Stimulated activated CD8-positive, alpha-beta memory T cell treated with anti-CD3 and anti-CD28 coated beads, Interleukin-4, amount 100 ng/mL, for 1 hour (primary cell): ENCODE data around the gene STK4.

ENCODE experiments used
- DNase-seq, 2 donors: peaks; one replicate each; pipeline ENCODE4 v3.0.0-alpha.2; 2020; ENCODE audit warnings: low read depth in 2 of 2, low spot score in 1 of 2

The STK4 gene

DNA sequence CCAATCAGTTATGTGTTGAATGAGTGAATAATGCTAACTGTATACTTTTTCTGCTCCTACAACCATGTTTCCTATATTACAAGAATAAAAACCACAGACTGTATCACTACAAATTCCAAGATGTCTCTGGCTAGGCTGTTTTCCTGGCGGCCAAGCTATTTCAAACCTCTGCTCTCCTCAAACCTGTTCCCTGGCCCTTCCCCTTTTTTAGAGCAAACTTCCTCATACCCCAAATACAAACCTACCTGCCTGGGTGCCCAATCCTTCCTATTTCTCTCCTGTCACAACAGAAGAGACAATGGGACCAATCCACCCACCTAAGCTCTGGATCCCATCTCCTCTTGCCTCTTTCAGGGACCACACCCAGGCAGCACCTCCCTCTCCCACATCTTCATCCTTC lies 13.6 kb upstream of the STK4 start:
- DNase-seq, result no peak

DNA sequence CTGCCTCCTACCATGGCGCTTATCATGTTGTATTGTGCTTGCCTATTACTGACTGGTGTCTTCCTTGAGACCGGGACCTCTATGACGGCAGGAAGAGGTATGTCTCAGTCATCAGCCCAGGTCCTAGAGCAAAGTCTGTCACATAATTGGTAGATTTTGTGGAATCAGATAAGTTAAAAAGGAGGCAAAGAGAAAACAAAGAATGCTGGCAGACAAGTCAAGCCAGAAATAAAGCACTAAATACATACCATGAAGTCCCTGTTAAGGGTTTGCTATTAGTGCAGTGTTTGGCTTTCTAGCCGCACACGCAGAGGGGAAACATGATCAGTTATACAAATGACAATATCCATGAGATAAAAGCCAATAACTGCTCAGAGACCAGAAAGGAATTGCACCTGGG lies 12.1 kb upstream of the STK4 start:
- DNase-seq, result no peak

DNA sequence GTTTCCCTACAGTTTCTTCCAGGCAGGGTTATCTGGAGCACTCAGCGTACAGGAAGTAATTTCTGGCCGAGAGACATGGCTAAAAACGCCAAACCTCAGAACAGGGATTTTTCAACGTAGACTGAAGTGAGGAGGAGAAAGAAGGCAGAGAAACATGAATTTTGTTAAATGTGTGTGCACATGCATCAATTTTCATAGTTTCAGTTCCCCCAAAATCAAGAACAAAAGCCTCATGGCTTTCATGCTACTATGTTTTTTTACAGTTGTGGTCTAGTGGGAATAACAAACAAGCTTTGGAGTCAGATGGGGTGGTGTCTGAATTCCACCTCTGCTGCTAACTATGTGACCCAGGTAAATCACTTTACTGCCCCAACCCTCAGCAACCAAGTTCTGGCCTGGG lies 11.0 kb upstream of the STK4 start:
- no peak for DNase-seq

DNA sequence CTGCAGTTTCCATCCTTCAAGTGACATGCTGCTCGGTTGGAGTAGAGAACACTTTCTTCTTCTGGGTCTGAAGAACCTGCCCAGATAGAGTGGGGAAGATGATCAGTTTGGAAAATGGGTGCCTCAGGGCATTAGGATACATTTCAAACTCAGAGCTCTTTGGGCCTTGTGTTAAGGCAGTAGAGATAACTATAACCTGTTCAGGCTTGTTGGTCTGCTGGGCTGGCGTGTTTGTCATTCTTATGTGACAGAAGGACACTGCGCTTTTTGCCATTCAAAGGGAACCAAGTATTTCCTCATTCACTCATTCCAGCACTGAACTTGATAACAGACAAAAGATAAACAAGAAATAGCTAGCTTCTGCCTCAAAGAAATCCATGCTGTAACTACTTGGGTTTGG lies 9.9 kb upstream of the STK4 start:
- no peak for DNase-seq

DNA sequence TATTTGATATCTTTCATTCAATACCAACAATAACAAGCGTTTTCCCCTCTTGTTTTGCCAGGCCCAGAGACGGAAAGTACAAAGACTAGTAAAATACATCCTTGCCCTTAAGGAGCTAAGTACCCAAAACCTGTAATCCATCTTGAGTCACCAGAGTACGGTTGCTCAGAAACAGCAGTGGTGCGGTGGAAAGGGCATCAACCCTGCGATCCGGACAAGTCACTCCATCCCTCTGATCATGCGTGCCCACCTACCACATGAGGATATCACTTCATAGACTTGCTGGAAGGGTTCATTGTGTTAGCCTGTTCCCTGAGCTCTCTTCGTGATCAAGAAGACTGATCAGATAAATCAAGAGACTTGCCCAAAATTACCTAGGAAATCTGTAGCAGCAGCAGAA lies 8.0 kb upstream of the STK4 start:
- no peak for DNase-seq

DNA sequence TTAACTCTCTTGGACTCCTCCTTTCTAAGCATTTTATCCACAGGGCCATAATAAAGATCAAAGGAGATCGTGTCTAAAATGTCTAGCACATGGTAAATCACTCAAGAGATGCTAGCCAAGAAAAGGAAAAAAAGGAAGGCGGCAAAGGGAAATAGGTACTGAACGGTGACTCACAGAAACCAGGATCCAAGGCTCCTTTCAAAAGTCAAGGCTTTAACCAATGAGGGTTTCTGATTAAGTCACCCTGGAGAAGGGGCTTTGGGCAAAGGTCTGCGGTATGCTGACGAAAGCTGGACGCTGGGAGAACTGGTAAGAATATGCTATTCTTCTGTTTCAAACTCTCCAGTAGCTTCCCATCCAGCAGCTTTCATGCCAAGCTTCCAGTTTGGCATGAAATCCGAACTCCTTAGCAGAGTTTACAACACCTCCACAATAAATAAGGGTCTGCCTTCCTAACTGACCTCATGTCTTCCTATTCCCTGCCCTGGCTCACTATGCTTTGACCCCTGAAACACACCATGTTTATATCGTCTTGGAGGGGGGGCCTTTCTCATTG lies 7.2 kb upstream of the STK4 start:
- DNase-seq, result no peak

DNA sequence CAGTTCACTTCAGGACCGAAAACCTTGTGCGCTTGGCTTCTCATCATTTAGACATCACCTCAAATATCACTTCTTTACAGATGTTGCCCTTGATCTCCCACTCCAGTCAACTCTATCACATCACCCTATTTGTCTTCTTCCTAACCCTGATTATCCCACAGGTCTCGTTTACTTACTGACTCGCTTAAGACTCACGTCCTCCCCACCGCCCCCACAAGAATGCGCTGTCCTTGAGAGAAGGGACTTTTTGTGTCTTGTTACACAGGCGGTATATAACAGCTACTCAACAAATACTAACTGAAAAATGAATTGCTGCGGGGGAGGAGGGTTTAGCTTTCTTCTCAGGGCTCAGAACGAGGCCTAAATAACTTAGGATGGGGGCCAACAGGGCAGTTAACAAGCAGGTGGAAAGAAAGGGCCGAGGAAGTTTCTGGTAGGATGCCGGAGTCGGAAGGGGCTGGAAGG lies 6.6 kb upstream of the STK4 start:
- peak in 1 of 2 donors; percentile 32 for DNase-seq

DNA sequence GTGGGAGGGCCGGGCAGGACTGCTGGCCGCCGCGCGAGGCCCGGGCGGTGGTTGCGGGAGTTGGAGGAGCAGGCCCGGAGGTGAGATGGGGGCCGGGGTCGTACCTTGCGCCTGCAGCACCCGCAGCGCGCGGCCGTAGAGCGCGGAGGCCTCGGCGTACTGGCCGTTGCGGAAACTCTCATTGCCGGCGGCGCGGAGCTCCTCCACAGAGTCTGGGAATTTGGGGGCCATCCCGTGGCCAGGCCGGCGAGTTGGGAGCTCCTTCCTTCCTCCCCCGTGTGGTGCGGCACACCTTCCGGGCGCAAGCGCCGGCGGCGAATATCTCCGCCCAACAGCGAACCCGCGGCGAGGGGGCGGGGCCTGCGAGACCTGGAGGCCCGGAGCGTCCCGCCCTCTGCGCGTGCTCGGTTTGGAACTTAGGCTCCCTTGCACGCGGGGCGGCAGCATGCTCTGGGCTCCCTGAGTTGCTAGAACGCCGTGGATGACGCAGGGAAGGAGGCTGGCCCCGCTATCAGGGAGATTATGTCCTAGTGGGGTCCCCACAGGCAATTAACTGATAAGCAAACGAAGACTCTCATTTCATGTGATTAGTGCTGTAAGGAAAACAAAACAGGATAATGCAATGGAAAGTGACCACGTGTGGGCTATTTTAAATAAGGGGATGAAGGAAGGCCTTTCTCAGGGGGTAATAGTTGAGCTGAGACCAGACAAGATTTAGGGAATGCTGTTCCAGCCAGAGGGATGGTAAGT lies 6.0 kb upstream of the STK4 start, which contains the start of gene TOMM34:
Gene TOMM34 (minus strand): TSS at position 295 of the 750 bp plus-strand sequence. CDS start 64 bp downstream, at position 231.
- peak; percentile 88 to 90 for DNase-seq

DNA sequence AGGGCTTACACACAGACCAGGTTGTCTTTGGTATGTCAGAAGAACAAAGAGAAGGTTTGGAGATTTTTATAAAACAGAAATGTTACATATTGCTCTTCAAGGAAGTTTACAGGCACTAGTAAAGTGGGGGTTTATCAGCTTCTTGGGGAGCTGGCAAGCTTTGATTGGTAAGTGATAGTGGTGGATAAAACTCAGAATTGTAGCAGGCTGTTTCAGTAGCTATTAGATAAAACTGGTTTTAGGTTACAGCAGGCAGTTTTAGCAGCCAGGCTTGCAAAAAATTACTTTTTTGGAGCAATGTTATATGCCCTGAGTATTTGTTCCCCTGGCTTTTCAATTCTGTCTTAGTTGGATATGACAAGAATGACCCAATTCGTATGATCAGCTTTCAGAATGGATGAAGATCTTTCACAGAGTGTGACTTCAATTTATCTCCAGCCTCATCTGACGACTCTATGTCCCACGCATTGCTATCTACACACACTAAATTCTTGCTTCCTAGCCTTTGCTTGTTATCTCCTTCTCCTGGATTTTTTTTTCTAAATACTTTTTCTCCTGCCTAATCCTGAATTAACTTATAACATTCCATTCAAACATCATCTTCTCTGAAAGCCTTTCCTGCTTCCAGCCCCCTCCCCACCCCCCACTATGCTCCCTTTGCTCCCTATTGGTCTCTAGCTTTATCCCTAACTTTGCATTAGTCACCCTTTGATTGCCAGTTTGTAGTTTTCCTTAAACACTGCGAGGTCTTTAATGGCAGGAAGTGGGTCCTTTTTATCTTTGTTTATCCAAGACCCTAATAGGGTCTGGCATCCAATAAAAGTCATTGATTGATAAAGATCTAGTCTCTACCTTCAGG lies 5.1 kb upstream of the STK4 start:
- no peak for DNase-seq

DNA sequence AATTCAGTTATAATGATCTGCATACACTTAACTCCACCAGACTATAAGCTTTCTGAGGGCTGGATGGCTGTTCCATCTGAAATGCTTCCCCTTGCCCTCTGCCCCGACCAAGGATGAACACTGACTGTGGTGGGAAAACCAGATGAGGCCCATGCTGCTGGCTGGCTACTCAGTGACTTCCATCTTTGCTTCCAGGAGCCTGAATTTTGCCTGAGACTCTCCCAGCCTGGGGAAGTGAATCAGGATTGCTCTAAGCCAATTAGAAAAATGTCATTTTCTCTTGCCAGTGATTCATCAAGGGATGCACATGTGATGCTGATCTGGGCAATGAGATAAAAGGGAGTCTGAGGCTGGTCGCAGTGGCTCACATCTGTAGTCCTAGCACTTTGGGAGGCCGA lies 4.4 kb upstream of the STK4 start:
- no peak for DNase-seq

DNA sequence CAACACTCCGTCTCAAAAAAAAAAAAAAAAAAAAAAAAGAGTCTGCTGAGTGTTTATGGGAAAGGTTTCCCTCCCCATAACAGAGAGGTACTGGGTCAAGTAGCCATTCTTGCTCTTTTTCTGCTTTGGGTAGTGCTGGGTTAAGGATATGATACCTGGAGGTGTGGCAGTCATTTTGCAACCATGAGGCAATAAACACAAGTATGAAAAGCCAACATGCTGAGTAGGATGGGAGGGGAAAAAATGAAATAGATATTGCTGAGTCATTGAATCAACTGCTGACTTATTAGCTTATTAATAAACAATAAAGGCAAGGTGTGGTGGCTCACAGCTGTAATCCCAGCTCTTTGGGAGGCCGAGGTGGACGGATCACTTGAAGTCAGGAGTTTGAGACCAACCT lies 3.8 kb upstream of the STK4 start:
- DNase-seq, result no peak

DNA sequence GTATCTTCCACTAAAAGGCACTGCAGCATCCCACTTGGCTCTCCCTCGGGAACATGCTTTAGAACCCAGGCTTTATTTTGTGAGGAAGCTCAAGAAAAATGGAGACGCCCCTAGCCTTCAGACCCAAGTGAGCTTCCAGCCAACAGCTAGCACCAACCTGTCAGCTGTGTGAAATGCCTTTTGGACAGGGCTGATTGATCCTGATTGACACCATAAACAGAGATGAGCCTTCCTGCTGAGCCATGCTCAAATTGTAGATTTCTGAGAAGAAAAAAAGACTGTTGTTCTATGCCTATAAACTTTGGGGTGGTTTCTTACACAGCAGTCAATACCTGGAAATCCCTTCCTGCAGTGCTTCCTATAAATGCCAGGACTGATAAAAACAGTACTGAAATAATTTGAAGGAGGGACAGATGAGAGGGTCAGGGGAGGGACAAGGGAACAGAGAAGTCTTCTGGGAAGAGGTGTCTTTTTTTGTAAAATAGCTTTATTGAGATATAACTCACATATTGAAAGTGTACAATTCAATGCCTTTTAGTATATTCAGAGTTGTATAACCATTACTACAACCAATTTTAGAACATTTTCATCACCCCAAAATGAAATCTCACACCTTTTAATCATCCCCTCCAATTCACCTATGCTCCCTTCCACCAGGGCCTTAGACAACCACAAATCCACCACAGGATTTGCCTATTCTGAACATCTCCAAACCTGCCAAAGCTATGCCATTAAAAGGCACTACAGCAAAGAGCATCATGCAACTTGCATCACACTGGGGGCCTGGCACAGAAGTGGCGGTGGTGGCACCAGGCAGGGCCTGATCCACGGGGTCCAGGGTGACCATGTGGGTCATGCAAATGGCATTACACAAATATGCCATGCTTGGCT lies 2.7 kb upstream of the STK4 start:
- no peak for DNase-seq

DNA sequence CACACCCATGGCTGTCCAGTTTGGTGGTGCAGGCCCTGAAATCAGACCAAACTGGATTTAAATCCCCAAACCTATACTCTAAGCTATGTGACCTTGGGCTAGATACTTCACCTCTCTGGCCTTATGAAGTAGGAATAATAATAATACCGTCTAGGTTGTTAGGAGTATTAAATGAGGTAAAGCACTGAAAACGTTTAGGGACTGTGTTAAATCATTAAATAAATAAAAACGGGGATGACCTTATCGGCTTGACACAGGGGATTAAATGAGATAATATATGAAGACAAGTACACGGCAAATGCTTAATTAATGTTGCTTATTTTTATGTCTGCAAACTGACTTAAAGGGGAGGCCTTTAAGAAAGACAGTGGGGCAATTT lies 672 bp upstream of the STK4 start:
- DNase-seq, result no peak

DNA sequence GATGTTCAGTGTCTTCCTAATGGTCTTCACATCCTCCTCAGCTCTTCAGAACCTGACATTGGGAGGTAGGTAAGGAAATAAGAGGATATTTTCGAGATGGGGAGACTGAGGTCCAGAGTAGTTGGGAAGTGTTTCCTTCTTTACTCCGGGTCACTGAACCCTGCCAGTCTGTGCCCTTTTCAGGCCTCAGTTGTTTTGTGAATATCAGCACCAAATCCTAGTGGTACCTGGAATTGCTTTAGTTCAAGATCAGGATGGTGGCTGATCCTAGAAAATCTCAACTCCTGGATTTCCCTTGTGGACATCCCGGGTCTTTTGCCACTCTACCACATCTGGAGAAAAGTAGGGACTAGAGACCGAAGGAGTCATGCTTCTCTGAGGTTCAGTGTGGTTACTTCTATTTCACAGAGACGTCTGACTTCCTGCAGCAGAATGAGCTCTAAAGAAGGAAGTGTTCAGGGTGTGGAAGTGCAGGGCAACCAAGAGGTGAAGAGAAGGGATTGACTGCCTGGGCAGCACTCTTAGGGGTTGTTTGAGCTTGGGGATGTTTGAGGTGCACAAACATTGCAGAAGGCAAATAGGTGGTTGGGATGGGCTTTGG lies 995 bp downstream of the STK4 start:
- no peak for DNase-seq

DNA sequence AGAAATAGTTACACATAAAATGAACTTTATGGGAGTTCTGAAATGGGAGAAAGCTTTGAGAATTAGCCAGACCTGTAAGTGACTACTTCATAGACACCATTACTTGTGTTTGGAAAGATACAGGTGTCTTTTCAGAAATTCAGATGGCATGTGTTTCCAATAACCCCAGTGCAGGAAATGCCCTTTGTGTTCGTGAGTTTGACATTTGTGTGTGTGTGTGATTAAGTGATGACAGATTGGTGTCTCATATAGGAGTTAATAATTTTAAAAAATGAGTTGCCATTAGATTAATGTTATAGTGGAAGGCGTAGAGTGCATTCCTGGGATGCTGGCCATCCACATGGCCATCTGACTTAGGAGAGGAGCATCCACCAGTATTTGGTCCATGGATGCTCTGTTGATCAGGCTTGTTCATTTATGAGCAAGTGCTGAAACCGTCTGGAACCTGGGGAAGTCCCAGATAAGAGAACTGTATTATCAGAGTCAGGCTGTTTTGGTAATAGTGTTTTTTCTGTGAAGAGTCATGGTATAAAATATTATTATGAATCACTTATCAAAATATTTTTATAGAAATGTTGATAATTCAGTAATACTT lies 3.1 kb downstream of the STK4 start:
- DNase-seq, result no peak

DNA sequence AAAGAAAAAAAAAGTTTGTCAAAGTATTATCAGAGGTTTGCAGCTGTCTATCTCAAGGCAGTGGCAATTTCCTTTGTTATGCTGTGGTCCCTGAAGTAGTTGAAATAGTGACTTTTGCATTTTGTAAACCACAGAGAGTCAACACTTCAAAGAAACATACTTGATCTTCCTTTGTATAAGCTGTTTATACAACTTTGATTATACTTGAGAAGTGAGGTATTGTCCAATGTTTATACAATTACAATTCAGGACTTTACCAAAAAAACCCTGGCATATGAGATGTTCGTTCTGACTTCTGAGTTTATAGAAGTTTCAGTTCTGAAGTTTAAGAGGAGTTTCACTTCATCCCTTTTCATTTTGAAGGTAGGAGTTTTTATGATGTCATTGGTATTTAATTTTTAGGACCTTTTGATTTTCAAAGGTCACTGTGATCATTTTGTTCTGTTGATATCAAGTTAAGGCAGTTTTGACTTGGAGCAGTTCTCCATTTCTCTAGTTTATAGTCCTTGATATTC lies 4.0 kb downstream of the STK4 start:
- DNase-seq, result no peak

DNA sequence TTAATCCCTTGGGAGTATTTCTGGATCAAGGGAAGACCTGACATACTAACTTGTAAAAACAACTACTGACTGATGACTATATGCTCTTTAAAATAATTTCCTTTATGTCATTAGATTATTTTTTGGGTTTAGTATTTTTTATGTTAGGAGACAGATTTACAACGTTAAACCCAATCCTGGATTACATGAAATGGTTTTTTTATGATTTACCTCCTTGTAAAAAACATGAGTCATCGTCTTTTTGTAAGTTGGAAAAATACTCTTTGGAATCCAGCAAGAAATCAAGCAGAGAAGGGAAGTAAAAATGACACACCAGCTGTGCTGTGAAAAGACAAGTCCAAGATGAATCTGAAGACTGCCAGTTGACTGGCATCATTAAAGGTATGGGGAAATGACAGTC lies 6.7 kb downstream of the STK4 start:
- DNase-seq, result no peak

DNA sequence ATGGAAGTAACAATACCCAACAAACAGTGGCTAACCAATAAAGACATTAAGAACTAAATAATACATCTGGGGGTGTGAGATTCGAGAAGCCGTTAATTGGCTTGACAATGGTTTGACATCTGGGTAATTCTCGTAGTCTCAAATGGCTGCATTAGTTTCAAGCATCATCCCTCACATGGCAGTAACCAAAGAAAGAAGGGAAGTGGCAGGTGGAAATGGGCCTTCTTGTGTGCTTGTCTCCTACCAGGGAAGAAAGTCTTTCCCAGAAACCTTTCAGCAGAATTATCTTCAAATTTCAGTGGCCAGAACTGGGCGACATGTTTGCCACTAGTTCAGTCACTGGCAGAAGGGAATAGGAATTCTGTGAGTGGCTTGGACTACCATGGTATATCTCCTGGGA lies 10.4 kb downstream of the STK4 start:
- DNase-seq, result no peak

DNA sequence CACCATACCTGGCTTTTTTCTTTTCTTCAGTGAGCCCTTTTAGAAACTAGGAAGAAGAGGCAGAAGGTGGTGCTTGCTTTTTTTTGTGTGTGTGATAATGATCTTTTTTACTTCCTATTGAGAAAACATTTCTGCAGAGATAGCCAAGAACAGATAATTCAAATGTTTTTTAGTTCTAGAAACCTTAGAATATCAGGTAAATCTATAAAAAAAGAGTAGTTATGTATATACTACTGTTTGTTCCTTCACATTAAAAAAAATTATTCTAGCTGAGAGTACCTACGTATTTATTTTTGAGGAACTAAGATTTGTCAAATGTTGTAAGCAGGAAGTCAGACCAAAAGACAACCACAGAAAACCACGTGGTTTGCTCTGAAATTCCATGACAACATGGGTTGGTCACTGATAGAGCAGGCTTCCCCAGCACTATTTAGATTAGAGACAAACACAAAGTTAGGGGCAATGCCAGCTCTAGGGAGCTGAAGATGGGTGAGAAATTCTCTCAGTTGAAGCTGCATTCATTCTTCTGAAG lies 12.8 kb downstream of the STK4 start:
- peak in 1 of 2 donors; percentile 46 for DNase-seq
